Renal cortical epithelial cell (primary cell): ENCODE data around the gene KLHL7. TPM values are rescaled to one million over a fixed set of nuclear protein-coding genes. Genes with fewer than 3 reads are reported as not detected.
"Not testable (repeated sequence)": the region's sequence is repeated elsewhere in the genome, so short reads cannot be mapped to it uniquely, and the experiment has no call there.

Experiments
- DNase-seq: peaks from one replicate; pipeline ENCODE4 v3.0.0-alpha.2; 2011; ENCODE audit warnings: low read depth
- total RNA-seq: library from RNA; depleted of rRNA; stranded (reverse); fragments of >200 nt; gene quantifications from 2 replicates; pipeline ENCODE4 v1.2.3, GENCODE V29; 2014

KLHL7 gene
- total RNA-seq, 1 donor from 2014 or later, result 50.6 TPM

- no peak for DNase-seq
These were observed 77.9 kb downstream of the KLHL7 start for GRCh38 chr7:23183279-23184012.

- DNase-seq, result no peak
These were observed 78.7 kb downstream of the KLHL7 start for GRCh38 chr7:23184291-23184690.

GRCh38 chr7:23184709-23185359 is 79.2 kb downstream of the KLHL7 start:
- peak; percentile 47 for DNase-seq

- no peak for DNase-seq
These were observed 80.4 kb downstream of the KLHL7 start for GRCh38 chr7:23185980-23186379.

GRCh38 chr7:23191022-23191421 is 85.4 kb downstream of the KLHL7 start:
- no peak for DNase-seq

- DNase-seq, result not testable (repeated sequence)
These were observed 88.2 kb downstream of the KLHL7 start for GRCh38 chr7:23193650-23194227.

- DNase-seq, result no peak
These were observed 90.7 kb downstream of the KLHL7 start for GRCh38 chr7:23196306-23196705.

GRCh38 chr7:23197745-23198144 is 92.2 kb downstream of the KLHL7 start:
- DNase-seq, result not testable (repeated sequence)

- no peak for DNase-seq
These were observed 94.7 kb downstream of the KLHL7 start for GRCh38 chr7:23200331-23200730.

GRCh38 chr7:23204241-23204640 is 98.7 kb downstream of the KLHL7 start:
- DNase-seq, result no peak

- DNase-seq, result peak; percentile 54
These were observed 100.0 kb downstream of the KLHL7 start for GRCh38 chr7:23205577-23205908.

- DNase-seq, result peak; percentile 11
These were observed 100.6 kb downstream of the KLHL7 start for GRCh38 chr7:23205909-23206767.

- peak; percentile 72 for DNase-seq
These were observed 101.4 kb downstream of the KLHL7 start for GRCh38 chr7:23207021-23207420.

GRCh38 chr7:23207884-23208283 is 102.3 kb downstream of the KLHL7 start:
- no peak for DNase-seq

- DNase-seq, result no peak
These were observed 102.7 kb downstream of the KLHL7 start for GRCh38 chr7:23208316-23208715.

GRCh38 chr7:23210506-23210905 is 104.9 kb downstream of the KLHL7 start:
- no peak for DNase-seq

GRCh38 chr7:23211589-23211988 is 106.0 kb downstream of the KLHL7 start:
- DNase-seq, result peak; percentile 89

- DNase-seq, result no peak
These were observed 106.8 kb downstream of the KLHL7 start for GRCh38 chr7:23212395-23212794.

GRCh38 chr7:23212841-23213240 is 107.3 kb downstream of the KLHL7 start:
- DNase-seq, result no peak

- no peak for DNase-seq
These were observed 108.2 kb downstream of the KLHL7 start for GRCh38 chr7:23213755-23214154.

- no peak for DNase-seq
These were observed 108.8 kb downstream of the KLHL7 start for GRCh38 chr7:23214423-23214822.

GRCh38 chr7:23214938-23215337 is 109.4 kb downstream of the KLHL7 start:
- no peak for DNase-seq
